ENCODE data around the gene LTK. TPM values are rescaled to one million over a fixed set of nuclear protein-coding genes. Genes with fewer than 3 reads are reported as not detected.
A peak's percentile ranks its signal among the peaks of the same experiment; 100 is the strongest.
"Not testable (repeated sequence)": the region's sequence is repeated elsewhere in the genome, so short reads cannot be mapped to it uniquely, and the experiment has no call there.

The LTK gene
- total RNA-seq, 2 experiments from 2014 or later: 5.2 to 5.5 TPM

GRCh38 chr15:41476416-41477048, 37.1 kb downstream of the LTK start:
- no peaks in the 10 kb centered on the region for H3K27me3 Mint-ChIP-seq
- H3K4me3 Mint-ChIP-seq: no peak overlapping the region
- no peak for DNase-seq
- no peaks in the 10 kb centered on the region for H3K9me3 Mint-ChIP-seq
- ChIA-PET CTCF (interaction anchor here (2.0 kb wide), 1 partner anchor 10 kb away, joined by 8 read pairs; no protein-coding TSS in a partner anchor), POLR2A (no interaction called here)
- peaks cover 64% of the 10 kb centered on the region for H3K36me3 Mint-ChIP-seq (ENCODE audit: low read depth)
- H3K27ac Mint-ChIP-seq: no peak overlapping the region
- no peaks in the 10 kb centered on the region for H3K4me1 Mint-ChIP-seq

GRCh38 chr15:41474941-41475340, 38.7 kb downstream of the LTK start:
- CTCF ChIA-PET: interaction anchor here (2.0 kb wide), 1 partner anchor 9 kb away, joined by 8 read pairs; no protein-coding TSS in a partner anchor
- H3K36me3 Mint-ChIP-seq (ENCODE audit: low read depth): peaks cover 61% of the 10 kb centered on the region

GRCh38 chr15:41474436-41474835, 39.2 kb downstream of the LTK start:
- peaks cover 63% of the 10 kb centered on the region for H3K36me3 Mint-ChIP-seq (ENCODE audit: low read depth)
- POLR2A ChIA-PET: no interaction called here
- H3K27ac Mint-ChIP-seq: no peak overlapping the region

More at GRCh38 chr15:41474941-41475340, 38.7 kb downstream of the LTK start:
- H3K4me3 Mint-ChIP-seq: no peak overlapping the region
- DNase-seq: no peak
- POLR2A ChIA-PET: no interaction called here
- no peaks in the 10 kb centered on the region for H3K4me1 Mint-ChIP-seq
- no peaks in the 10 kb centered on the region for H3K27me3 Mint-ChIP-seq
- H3K27ac Mint-ChIP-seq: no peak overlapping the region
- no peaks in the 10 kb centered on the region for H3K9me3 Mint-ChIP-seq

GRCh38 chr15:41473418-41473817, 40.2 kb downstream of the LTK start:
- peaks cover 55% of the 10 kb centered on the region for H3K36me3 Mint-ChIP-seq (ENCODE audit: low read depth)
- ChIA-PET POLR2A (no interaction called here), CTCF (no interaction called here)
- DNase-seq: no peak
- no peak overlapping the region for H3K27ac Mint-ChIP-seq
- H3K4me3 Mint-ChIP-seq: no peak overlapping the region
- H3K4me1 Mint-ChIP-seq: no peaks in the 10 kb centered on the region
- no peaks in the 10 kb centered on the region for H3K9me3 Mint-ChIP-seq
- no peaks in the 10 kb centered on the region for H3K27me3 Mint-ChIP-seq

More at GRCh38 chr15:41474436-41474835, 39.2 kb downstream of the LTK start:
- H3K4me3 Mint-ChIP-seq: no peak overlapping the region
- H3K4me1 Mint-ChIP-seq: no peaks in the 10 kb centered on the region
- H3K9me3 Mint-ChIP-seq: no peaks in the 10 kb centered on the region
- CTCF ChIA-PET: interaction anchor here (2.0 kb wide), 1 partner anchor 8 kb away, joined by 8 read pairs; no protein-coding TSS in a partner anchor
- DNase-seq: no peak
- H3K27me3 Mint-ChIP-seq: no peaks in the 10 kb centered on the region

- not testable (repeated sequence) for H3K4me1 Mint-ChIP-seq, H3K9me3 Mint-ChIP-seq, H3K4me3 Mint-ChIP-seq, H3K27me3 Mint-ChIP-seq, H3K27ac Mint-ChIP-seq, DNase-seq
- H3K36me3 Mint-ChIP-seq (ENCODE audit: low read depth): peaks cover 38% of the 10 kb centered on the region
- CTCF ChIA-PET: interaction anchor here (0.7 kb wide), 1 partner anchor 43 kb away, joined by 3 read pairs; no protein-coding TSS in a partner anchor
- POLR2A ChIA-PET: interaction anchor here (1.3 kb wide), 1 partner anchor 15 kb away, joined by 3 read pairs; no protein-coding TSS in a partner anchor
Observed at GRCh38 chr15:41469644-41470043, 44.0 kb downstream of the LTK start.

- Mint-ChIP-seq H3K4me3 (no peak overlapping the region), H3K27ac (peak overlapping the region; percentile 44), H3K4me1 (peaks cover 14% of the 10 kb centered on the region), H3K9me3 (no peaks in the 10 kb centered on the region), H3K27me3 (no peaks in the 10 kb centered on the region), H3K36me3 (ENCODE audit: low read depth) (peaks cover 36% of the 10 kb centered on the region)
- no peak for DNase-seq
- ChIA-PET CTCF (interaction anchor here (0.6 to 2.7 kb wide), 26 partner anchors 9 to 1049 kb away, joined by 3 to 18 read pairs (median 5); partner anchors contain the start of genes LTK, MAPKBP1 and RPAP1), POLR2A (interaction anchor here (1.4 kb wide), 1 partner anchor 195 kb away, joined by 4 read pairs; no protein-coding TSS in a partner anchor)
Observed at GRCh38 chr15:41466711-41467110, 46.9 kb downstream of the LTK start.

- ChIA-PET POLR2A (interaction anchor here (1.1 to 1.4 kb wide), 4 partner anchors 18 to 196 kb away, joined by 3 to 5 read pairs (median 4); partner anchors contain the start of gene RPAP1), CTCF (interaction anchor here (0.5 to 2.7 kb wide), 41 partner anchors 9 to 1050 kb away, joined by 3 to 18 read pairs (median 4); partner anchors contain the start of genes LTK, MAPKBP1 and RPAP1)
- no peak overlapping the region for H3K4me3 Mint-ChIP-seq
- H3K36me3 Mint-ChIP-seq (ENCODE audit: low read depth): peaks cover 30% of the 10 kb centered on the region
- peaks cover 14% of the 10 kb centered on the region for H3K4me1 Mint-ChIP-seq
- DNase-seq: peak; percentile 17
- H3K27ac Mint-ChIP-seq: peak overlapping the region; percentile 48
- no peaks in the 10 kb centered on the region for H3K9me3 Mint-ChIP-seq
- no peaks in the 10 kb centered on the region for H3K27me3 Mint-ChIP-seq
Observed at GRCh38 chr15:41465822-41466421, 47.7 kb downstream of the LTK start.

GRCh38 chr15:41464889-41465580, 48.6 kb downstream of the LTK start:
- ChIA-PET POLR2A (interaction anchor here (1.1 to 1.3 kb wide), 3 partner anchors 19 to 79 kb away, joined by 3 to 5 read pairs (median 3); partner anchors contain the start of gene RPAP1), CTCF (interaction anchor here (0.8 to 2.7 kb wide), 25 partner anchors 8 to 471 kb away, joined by 3 to 18 read pairs (median 5); partner anchors contain the start of genes MAPKBP1 and RPAP1)
- no peak for DNase-seq
- H3K27me3 Mint-ChIP-seq: no peaks in the 10 kb centered on the region
- no peak overlapping the region for H3K27ac Mint-ChIP-seq
- no peak overlapping the region for H3K4me3 Mint-ChIP-seq
- peaks cover 14% of the 10 kb centered on the region for H3K4me1 Mint-ChIP-seq
- no peaks in the 10 kb centered on the region for H3K9me3 Mint-ChIP-seq
- H3K36me3 Mint-ChIP-seq (ENCODE audit: low read depth): peaks cover 24% of the 10 kb centered on the region

- Mint-ChIP-seq H3K36me3 (ENCODE audit: low read depth) (peaks cover 31% of the 10 kb centered on the region), H3K27ac (no peak overlapping the region), H3K4me1 (peaks cover 14% of the 10 kb centered on the region), H3K27me3 (no peaks in the 10 kb centered on the region), H3K4me3 (no peak overlapping the region), H3K9me3 (no peaks in the 10 kb centered on the region)
- no peak for DNase-seq
- CTCF ChIA-PET: no interaction called here
- POLR2A ChIA-PET: no interaction called here
Observed at GRCh38 chr15:41462084-41462795, 51.4 kb downstream of the LTK start.

Other genes with a start within 250 kb of the LTK start
- 10 to 100 TPM; 15.2 to 15.4 TPM for gene OIP5, start 181.2 kb downstream of the LTK start, total RNA-seq
- 100 to 1,000 TPM; 243 to 251 TPM for gene NUSAP1, start 180.9 kb downstream of the LTK start, total RNA-seq
- 10 to 100 TPM; 15.7 to 17.9 TPM for gene NDUFAF1, start 111.3 kb downstream of the LTK start, total RNA-seq
- gene RTF1, start 96.7 kb downstream of the LTK start, total RNA-seq: 10 to 100 TPM; 33.9 to 37.1 TPM
- under 1 TPM; 0.30 to 0.48 TPM for gene ITPKA, start 20.0 kb downstream of the LTK start, total RNA-seq
- 10 to 100 TPM; 33.9 to 35.1 TPM for gene RPAP1, start 30.4 kb upstream of the LTK start, total RNA-seq
- 1 to 10 TPM in 1 of 2 experiments, under 1 TPM in 1; 0.98 to 1.9 TPM for gene TYRO3, start 45.4 kb upstream of the LTK start, total RNA-seq
- gene MGA, start 146.6 kb upstream of the LTK start, total RNA-seq: 10 to 100 TPM; 28.2 to 30.3 TPM